WTC11 (cell line): ENCODE data around the gene GRP. TPM values are rescaled to one million over a fixed set of nuclear protein-coding genes. Genes with fewer than 3 reads are reported as not detected.
A peak's percentile ranks its signal among the peaks of the same experiment; 100 is the strongest.

Experiments
- ATAC-seq: fragments of 200-7000 bp; cut with Tn5 transposase; 2 replicates; pipeline ENCODE4 v1.10.0; 2021; ENCODE audit warnings: mild to moderate bottlenecking, moderate library complexity
- CTCF ChIA-PET: fragments of 300-600 bp; sonication (Branson Sonifier 250); formaldehyde crosslinking; loops from one replicate; lab custom pipeline; 2021; ENCODE audit warnings: antibody characterized with exemption; lab: Charles Lee
- POLR2A ChIA-PET: fragments of 350-600 bp; sonication (Branson Sonifier 250); formaldehyde crosslinking; loops from one replicate; lab custom pipeline; 2021; ENCODE audit warnings: antibody characterized with exemption; lab: Charles Lee
- DNase-seq: peaks from one replicate; pipeline ENCODE4 v3.0.0; 2021; ENCODE audit warnings: low spot score
- H3K27ac Mint-ChIP-seq: 2 replicates; pipeline ENCODE4 v1.8.0; 2021; ENCODE audit warnings: mixed read lengths
- H3K27me3 Mint-ChIP-seq: 2 replicates; pipeline ENCODE4 v1.8.0; 2021; ENCODE audit warnings: low read depth, mild to moderate bottlenecking, moderate library complexity, mixed read lengths
- H3K36me3 Mint-ChIP-seq: 2 replicates; pipeline ENCODE4 v1.8.0; 2021; ENCODE audit warnings: mixed read lengths
- H3K4me1 Mint-ChIP-seq: 2 replicates; pipeline ENCODE4 v1.8.0; 2022; ENCODE audit warnings: mixed read lengths
- H3K4me3 Mint-ChIP-seq: 2 replicates; pipeline ENCODE4 v1.8.0; 2021; ENCODE audit warnings: mild to moderate bottlenecking, moderate library complexity, mixed read lengths
- H3K9me3 Mint-ChIP-seq: 2 replicates; pipeline ENCODE4 v1.8.0; 2021; ENCODE audit warnings: mixed read lengths
- ATF1 ChIP-seq: sonication (generic); formaldehyde crosslinking; IDR thresholded peaks from 2 replicates; pipeline ENCODE4 v1.8.1; 2023; ENCODE audit warnings: mild to moderate bottlenecking, moderate library complexity, missing genetic modification reagents
- CTCF ChIP-seq: fragments of 200-600 bp; IDR thresholded peaks from 2 replicates; pipeline ENCODE4 v1.8.0; 2022; ENCODE audit warnings: antibody characterized with exemption
- ELF4 ChIP-seq: sonication (generic); formaldehyde crosslinking; IDR thresholded peaks from 2 replicates; pipeline ENCODE4 v1.8.1; 2022; ENCODE audit warnings: low read depth, mild to moderate bottlenecking, moderate library complexity, missing genetic modification reagents
- EMX1 ChIP-seq: fragments of 250-450 bp; sonication (Bioruptor Pico); IDR thresholded peaks from 2 replicates; pipeline ENCODE4 v1.8.0; 2021; ENCODE audit warnings: mild to moderate bottlenecking
- ETV6 ChIP-seq: sonication (generic); formaldehyde crosslinking; IDR thresholded peaks from 2 replicates; pipeline ENCODE4 v1.8.1; 2022; ENCODE audit warnings: mild to moderate bottlenecking, missing genetic modification reagents
- FOXJ3 ChIP-seq: sonication (generic); formaldehyde crosslinking; IDR thresholded peaks from 2 replicates; pipeline ENCODE4 v1.9.0; 2021; ENCODE audit warnings: missing genetic modification reagents, mild to moderate bottlenecking, borderline replicate concordance
- FOXP1 ChIP-seq: sonication (generic); formaldehyde crosslinking; IDR thresholded peaks from 2 replicates; pipeline ENCODE4 v1.8.0; 2022; ENCODE audit warnings: missing genetic modification reagents, mild to moderate bottlenecking, moderate library complexity, borderline replicate concordance
- GTF2I ChIP-seq: fragments of 250-450 bp; sonication (Bioruptor Pico); conservative IDR thresholded peaks from 2 replicates; pipeline ENCODE4 v1.4.0; 2021; ENCODE audit warnings: mild to moderate bottlenecking
- HMGA2 ChIP-seq: fragments of 250-450 bp; sonication (Bioruptor Pico); IDR thresholded peaks from 2 replicates; pipeline ENCODE4 v1.4.0; 2021; ENCODE audit warnings: mild to moderate bottlenecking, moderate library complexity
- JUN ChIP-seq: sonication (generic); formaldehyde crosslinking; IDR thresholded peaks from 2 replicates; pipeline ENCODE4 v1.8.0; 2023; ENCODE audit warnings: mild to moderate bottlenecking, missing genetic modification reagents
- MYBL2 ChIP-seq: sonication (generic); formaldehyde crosslinking; IDR thresholded peaks from 2 replicates; pipeline ENCODE4 v1.8.1; 2023; ENCODE audit warnings: mild to moderate bottlenecking, moderate library complexity, missing genetic modification reagents
- NFYB ChIP-seq: sonication (generic); formaldehyde crosslinking; conservative IDR thresholded peaks from 2 replicates; pipeline ENCODE4 v1.8.0; 2022; ENCODE audit warnings: low read depth, missing genetic modification reagents
- RORB ChIP-seq: fragments of 250-450 bp; sonication (Bioruptor Pico); IDR thresholded peaks from 2 replicates; pipeline ENCODE4 v1.9.0; 2021; ENCODE audit warnings: mild to moderate bottlenecking
- TCF7 ChIP-seq: sonication (generic); formaldehyde crosslinking; IDR thresholded peaks from 2 replicates; pipeline ENCODE4 v1.8.0; 2022; ENCODE audit warnings: mild to moderate bottlenecking, low read depth, missing genetic modification reagents, moderate library complexity
- TP53 ChIP-seq: sonication (generic); formaldehyde crosslinking; IDR thresholded peaks from 2 replicates; pipeline ENCODE4 v1.8.1; 2023; ENCODE audit warnings: mild to moderate bottlenecking, missing genetic modification reagents
- ZBTB21 ChIP-seq: sonication (generic); formaldehyde crosslinking; IDR thresholded peaks from 2 replicates; pipeline ENCODE4 v1.8.1; 2023; ENCODE audit warnings: mild to moderate bottlenecking, missing genetic modification reagents, borderline replicate concordance
- ZNF138 ChIP-seq: sonication (generic); formaldehyde crosslinking; conservative IDR thresholded peaks from 2 replicates; pipeline ENCODE4 v1.8.1; 2022; ENCODE audit warnings: mild to moderate bottlenecking, moderate library complexity, missing genetic modification reagents
- ZNF219 ChIP-seq: sonication (generic); formaldehyde crosslinking; IDR thresholded peaks from 2 replicates; pipeline ENCODE4 v1.8.0; 2023; ENCODE audit warnings: missing genetic modification reagents, mild to moderate bottlenecking, borderline replicate concordance
- ZNF263 ChIP-seq: sonication (generic); formaldehyde crosslinking; IDR thresholded peaks from 2 replicates; pipeline ENCODE4 v1.8.1; 2022; ENCODE audit warnings: low read depth, mild to moderate bottlenecking, moderate library complexity, missing genetic modification reagents
- ZNF671 ChIP-seq: fragments of 250-450 bp; sonication (Bioruptor Pico); IDR thresholded peaks from 2 replicates; pipeline ENCODE4 v1.8.0; 2021; ENCODE audit warnings: mild to moderate bottlenecking
- total RNA-seq: library from RNA; stranded (reverse); gene quantifications from 3 replicates; pipeline ENCODE4 v1.2.3, GENCODE V29; 2021
- TF ChIP-seq, protein P1 (sequence below): sonication (generic); formaldehyde crosslinking; IDR thresholded peaks from 2 replicates; pipeline ENCODE4 v1.8.1; 2023; ENCODE audit warnings: mild to moderate bottlenecking, missing genetic modification reagents, moderate library complexity
- TF ChIP-seq, protein P2 (sequence below): sonication (generic); formaldehyde crosslinking; IDR thresholded peaks from 2 replicates; pipeline ENCODE4 v1.8.0; 2022; ENCODE audit warnings: mild to moderate bottlenecking, missing genetic modification reagents

Gene GRP
- total RNA-seq, 1 experiment from 2014 or later: 0.22 TPM

DNA sequence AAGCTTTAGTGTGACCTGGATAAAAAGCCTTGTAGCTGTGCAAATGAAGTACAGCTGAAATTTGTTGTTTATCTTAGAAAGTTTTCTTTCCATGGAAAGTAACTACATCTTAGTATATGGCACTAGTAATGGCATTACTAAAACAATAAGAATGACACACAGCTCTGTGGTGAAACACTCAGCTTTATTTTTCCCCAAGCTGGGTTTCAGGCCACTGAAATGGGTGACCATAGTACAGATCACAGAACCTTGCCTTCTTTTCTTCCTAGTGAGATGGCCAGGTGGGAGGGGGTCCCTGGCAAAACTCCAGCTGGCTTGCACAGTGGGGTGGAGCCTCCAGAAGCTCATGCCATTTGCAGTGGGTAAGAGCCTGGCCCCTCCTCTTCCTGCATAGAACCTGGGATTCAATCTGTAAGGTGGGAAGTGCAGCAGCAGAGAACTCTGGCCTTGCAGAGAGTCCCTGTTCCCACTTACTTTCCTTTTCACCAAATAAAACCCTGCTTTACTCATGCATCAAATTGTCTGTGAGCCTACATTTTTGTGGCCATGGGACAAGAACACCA, 17.6 kb upstream of the GRP start:
- Mint-ChIP-seq H3K27me3 (no peaks in the 10 kb centered on the region; the same call in 1 of the 2 replicates), H3K4me1 (peaks cover 37% of the 10 kb centered on the region), H3K36me3 (no peaks in the 10 kb centered on the region), H3K4me3 (no peak overlapping the region)
- TF ChIP-seq FOXP1 (CRISPR knock-in tag) (no peak), ATF1 (CRISPR knock-in tag) (no peak)
- TF ChIP-seq, all 79 proteins: peak for 0
- H3K9me3 Mint-ChIP-seq: peaks cover 6% of the 10 kb centered on the region; the same call in 1 of the 2 replicates
- ChIA-PET POLR2A (no interaction called here), CTCF (interaction anchor here (0.7 to 2.0 kb wide), 4 partner anchors 18 to 438 kb away, joined by 3 to 11 read pairs (median 5); partner anchors contain the start of gene GRP)
- H3K27ac Mint-ChIP-seq: no peak overlapping the region
- ATAC-seq (peak; percentile 58), DNase-seq (no peak)

DNA sequence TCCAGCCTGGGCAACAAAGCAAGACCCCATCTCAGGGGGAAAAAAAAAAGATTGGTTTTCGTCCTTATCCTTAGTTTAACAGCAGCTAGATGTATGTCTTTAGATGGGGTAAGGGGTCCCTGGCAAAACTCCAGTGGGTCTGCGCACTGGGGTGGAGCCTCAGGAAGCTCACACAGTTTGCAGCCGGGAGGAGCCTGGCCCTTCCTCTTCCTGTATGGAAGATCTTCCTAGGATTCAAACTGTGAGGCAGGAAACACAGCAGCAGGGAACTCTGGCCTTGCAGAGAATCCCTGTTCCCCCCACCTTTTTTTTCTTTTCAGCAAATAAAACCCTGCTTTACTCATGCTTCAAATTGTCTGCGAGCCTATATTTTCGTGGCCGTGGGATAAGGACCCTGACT, 12.5 kb upstream of the GRP start:
- Mint-ChIP-seq H3K27ac (no peak overlapping the region), H3K36me3 (no peaks in the 10 kb centered on the region), H3K9me3 (no peaks in the 10 kb centered on the region), H3K4me1 (peaks cover 26% of the 10 kb centered on the region), H3K27me3 (no peaks in the 10 kb centered on the region; the same call in 1 of the 2 replicates), H3K4me3 (no peak overlapping the region)
- TF ChIP-seq ETV6 (CRISPR knock-in tag) (peak; percentile 95), ELF4 (CRISPR knock-in tag) (no peak)
- no peak for DNase-seq
- ATAC-seq: peak; percentile 26; the same call in 1 of the 2 replicates
- ChIA-PET CTCF (interaction anchor here (0.8 kb wide), 1 partner anchor 11 kb away, joined by 3 read pairs; no protein-coding TSS in a partner anchor), POLR2A (no interaction called here)

GRCh38 chr18:59208602-59209125, 11.3 kb upstream of the GRP start:
- Mint-ChIP-seq H3K9me3 (no peaks in the 10 kb centered on the region), H3K27ac (no peak overlapping the region), H3K4me1 (peaks cover 19% of the 10 kb centered on the region), H3K36me3 (no peaks in the 10 kb centered on the region), H3K27me3 (peaks cover under 1% of the 10 kb centered on the region), H3K4me3 (no peak overlapping the region)
- no peak for ATAC-seq
- ChIA-PET POLR2A (no interaction called here), CTCF (no interaction called here)
- TF ChIP-seq ZNF138 (CRISPR knock-in tag) (no peak), TCF7 (no peak), FOXJ3 (CRISPR knock-in tag) (no peak), EMX1 (CRISPR knock-in tag) (no peak), ZNF219 (CRISPR knock-in tag) (no peak), MYBL2 (no peak)
- no peak for DNase-seq

- ChIA-PET POLR2A (no interaction called here), CTCF (no interaction called here)
- H3K27ac Mint-ChIP-seq: no peak overlapping the region
- no peaks in the 10 kb centered on the region for H3K9me3 Mint-ChIP-seq
- H3K4me1 Mint-ChIP-seq: peaks cover 19% of the 10 kb centered on the region
- no peak for TF ChIP-seq ELF4 (CRISPR knock-in tag)
- 0 out of 2 replicates have a peak, but pooled peaks have one; percentile 15 for TF ChIP-seq NFYB (CRISPR knock-in tag)
- TF ChIP-seq, protein P1, sequence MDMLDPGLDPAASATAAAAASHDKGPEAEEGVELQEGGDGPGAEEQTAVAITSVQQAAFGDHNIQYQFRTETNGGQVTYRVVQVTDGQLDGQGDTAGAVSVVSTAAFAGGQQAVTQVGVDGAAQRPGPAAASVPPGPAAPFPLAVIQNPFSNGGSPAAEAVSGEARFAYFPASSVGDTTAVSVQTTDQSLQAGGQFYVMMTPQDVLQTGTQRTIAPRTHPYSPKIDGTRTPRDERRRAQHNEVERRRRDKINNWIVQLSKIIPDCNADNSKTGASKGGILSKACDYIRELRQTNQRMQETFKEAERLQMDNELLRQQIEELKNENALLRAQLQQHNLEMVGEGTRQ: peak; percentile 64; the same call in 1 of the 2 replicates
- TF ChIP-seq ZNF671: no peak
- TF ChIP-seq, protein P2, sequence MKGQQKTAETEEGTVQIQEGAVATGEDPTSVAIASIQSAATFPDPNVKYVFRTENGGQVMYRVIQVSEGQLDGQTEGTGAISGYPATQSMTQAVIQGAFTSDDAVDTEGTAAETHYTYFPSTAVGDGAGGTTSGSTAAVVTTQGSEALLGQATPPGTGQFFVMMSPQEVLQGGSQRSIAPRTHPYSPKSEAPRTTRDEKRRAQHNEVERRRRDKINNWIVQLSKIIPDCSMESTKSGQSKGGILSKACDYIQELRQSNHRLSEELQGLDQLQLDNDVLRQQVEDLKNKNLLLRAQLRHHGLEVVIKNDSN (CRISPR knock-in tag): peak; percentile 47; the same call in 1 of the 2 replicates
- no peak for ATAC-seq
- peaks cover 16% of the 10 kb centered on the region for H3K27me3 Mint-ChIP-seq
- H3K4me3 Mint-ChIP-seq: no peak overlapping the region
- no peak for DNase-seq
- H3K36me3 Mint-ChIP-seq: no peaks in the 10 kb centered on the region
Measured at GRCh38 chr18:59210299-59210698, 9.7 kb upstream of the GRP start.

DNA sequence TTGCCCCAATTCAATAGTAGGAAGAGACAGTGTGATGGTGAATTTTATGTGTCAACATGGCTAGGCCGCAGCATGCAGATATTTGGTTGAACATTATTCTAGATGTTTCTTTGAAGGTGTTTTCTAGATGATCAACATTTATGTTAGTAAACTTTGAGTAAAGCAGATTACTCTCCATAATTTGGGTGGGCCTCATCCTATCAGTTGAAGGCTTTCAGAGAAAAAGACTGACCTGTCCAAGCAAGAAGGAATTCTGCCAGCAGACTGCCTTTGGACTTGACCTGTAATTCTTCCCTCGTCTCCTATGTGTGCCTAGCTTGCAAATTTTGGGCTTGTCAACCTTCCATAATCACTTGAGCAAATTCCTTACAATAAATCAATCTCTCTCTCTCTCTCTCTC, 8.3 kb upstream of the GRP start:
- ChIA-PET CTCF (no interaction called here), POLR2A (interaction anchor here (0.6 to 0.7 kb wide), 2 partner anchors 98 to 479 kb away, joined by 3 read pairs; no protein-coding TSS in a partner anchor)
- Mint-ChIP-seq H3K27ac (no peak overlapping the region), H3K4me3 (no peak overlapping the region), H3K9me3 (no peaks in the 10 kb centered on the region), H3K27me3 (peaks cover 30% of the 10 kb centered on the region), H3K4me1 (peaks cover 19% of the 10 kb centered on the region), H3K36me3 (no peaks in the 10 kb centered on the region)
- ATAC-seq: no peak
- no peak for DNase-seq
- TF ChIP-seq FOXP1 (CRISPR knock-in tag): no peak
- TF ChIP-seq, protein P2 (CRISPR knock-in tag): no peak
- no peak for TF ChIP-seq HMGA2 (CRISPR knock-in tag)
- no peak for TF ChIP-seq ZNF263
- no peak for TF ChIP-seq GTF2I (CRISPR knock-in tag)
- TF ChIP-seq JUN: no peak
- no peak for TF ChIP-seq TP53 (CRISPR knock-in tag)
- no peak for TF ChIP-seq CTCF
- TF ChIP-seq RORB: no peak
- no peak for TF ChIP-seq ZBTB21 (CRISPR knock-in tag)
